HFF-Myc (cell line): ENCODE results near the gene TXNDC17.
"Not testable (repeated sequence)": the region's sequence is repeated elsewhere in the genome, so short reads cannot be mapped to it uniquely, and the experiment has no call there.

Source experiments
- DNase-seq: peaks from one replicate; pipeline ENCODE4 v3.0.0-alpha.2; 2011; ENCODE audit warnings: low read depth; ENCODE audit errors: extremely low read depth
- H3K4me3 ChIP-seq: replicated peaks from 2 replicates; pipeline ENCODE4 v1.5.1; 2011; ENCODE audit warnings: low read depth, mild to moderate bottlenecking, control low read depth, low read length
- TF ChIP-seq, protein P1 (sequence below): IDR thresholded peaks from 2 replicates; pipeline ENCODE4 v1.5.1; 2012; ENCODE audit warnings: mild to moderate bottlenecking, low read depth, low read length, control low read depth; ENCODE audit errors: missing control alignments

TXNDC17 gene

DNA sequence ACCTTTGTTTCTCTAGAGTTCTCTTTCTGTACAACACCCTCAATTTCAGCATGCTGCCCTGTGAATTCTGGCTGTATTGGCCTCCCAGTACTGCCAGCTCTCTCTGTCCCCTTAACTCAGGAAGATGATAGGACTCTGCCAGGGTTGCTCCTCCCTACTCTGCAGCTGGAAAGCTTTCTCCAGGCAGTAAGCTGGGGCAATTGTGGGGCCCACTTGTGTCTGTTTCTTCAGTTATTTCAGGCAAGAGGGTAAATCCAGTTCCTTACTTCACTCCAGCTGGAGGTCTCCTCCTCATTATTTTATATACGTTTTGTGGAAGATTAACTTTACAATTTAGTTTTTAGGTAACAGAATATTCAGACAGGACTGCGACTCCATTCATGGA lies 20.6 kb downstream of the TXNDC17 start:
- TF ChIP-seq, protein P1, sequence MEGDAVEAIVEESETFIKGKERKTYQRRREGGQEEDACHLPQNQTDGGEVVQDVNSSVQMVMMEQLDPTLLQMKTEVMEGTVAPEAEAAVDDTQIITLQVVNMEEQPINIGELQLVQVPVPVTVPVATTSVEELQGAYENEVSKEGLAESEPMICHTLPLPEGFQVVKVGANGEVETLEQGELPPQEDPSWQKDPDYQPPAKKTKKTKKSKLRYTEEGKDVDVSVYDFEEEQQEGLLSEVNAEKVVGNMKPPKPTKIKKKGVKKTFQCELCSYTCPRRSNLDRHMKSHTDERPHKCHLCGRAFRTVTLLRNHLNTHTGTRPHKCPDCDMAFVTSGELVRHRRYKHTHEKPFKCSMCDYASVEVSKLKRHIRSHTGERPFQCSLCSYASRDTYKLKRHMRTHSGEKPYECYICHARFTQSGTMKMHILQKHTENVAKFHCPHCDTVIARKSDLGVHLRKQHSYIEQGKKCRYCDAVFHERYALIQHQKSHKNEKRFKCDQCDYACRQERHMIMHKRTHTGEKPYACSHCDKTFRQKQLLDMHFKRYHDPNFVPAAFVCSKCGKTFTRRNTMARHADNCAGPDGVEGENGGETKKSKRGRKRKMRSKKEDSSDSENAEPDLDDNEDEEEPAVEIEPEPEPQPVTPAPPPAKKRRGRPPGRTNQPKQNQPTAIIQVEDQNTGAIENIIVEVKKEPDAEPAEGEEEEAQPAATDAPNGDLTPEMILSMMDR = no peak
- no peak overlapping the region for H3K4me3 ChIP-seq
- DNase-seq = no peak

DNA sequence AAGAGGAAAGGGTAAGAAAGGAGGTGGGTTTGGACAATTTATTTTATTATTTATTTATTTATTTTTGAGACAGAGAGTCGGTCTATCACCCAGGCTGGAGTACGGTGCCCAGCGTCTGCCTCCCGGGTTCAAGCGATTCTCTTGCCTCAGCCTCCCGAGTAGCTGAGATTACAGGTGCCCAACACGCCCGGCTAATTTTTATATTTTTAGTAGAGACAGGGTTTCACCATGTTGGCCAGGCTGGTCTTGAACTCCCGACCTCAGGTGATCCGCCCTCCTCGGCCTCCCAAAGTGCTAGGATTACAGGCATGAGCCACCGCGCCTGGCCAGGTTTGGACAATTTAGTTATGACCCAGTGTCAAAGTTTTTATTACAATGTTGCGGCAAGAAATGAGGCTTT lies 22.3 kb downstream of the TXNDC17 start:
- DNase-seq, H3K4me3 ChIP-seq: not testable (repeated sequence)

DNA sequence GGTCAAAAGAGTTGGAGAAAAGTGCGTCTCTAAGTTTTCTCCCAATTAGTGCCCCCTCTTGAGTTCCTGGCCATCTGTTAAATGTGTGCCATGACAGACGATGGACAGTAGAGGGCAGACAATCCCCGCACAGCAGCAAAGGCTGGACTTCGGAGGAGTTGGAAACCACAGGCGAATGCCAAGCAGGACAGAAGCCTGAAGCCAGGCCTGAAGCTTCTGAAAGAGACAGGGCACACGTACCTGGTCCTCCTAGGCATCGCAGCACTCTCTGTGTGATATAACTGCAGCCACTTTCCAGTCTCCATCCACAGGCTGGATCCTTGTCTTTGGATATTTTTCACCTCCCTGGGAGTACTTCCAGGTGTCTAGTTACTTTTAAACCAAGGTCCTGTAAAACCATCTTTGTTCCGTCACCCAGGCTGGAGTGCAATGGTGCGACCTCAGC lies 25.2 kb downstream of the TXNDC17 start:
- DNase-seq = peak; percentile 49
- no peak overlapping the region for H3K4me3 ChIP-seq
- TF ChIP-seq, protein P1 = peak; percentile 94

DNA sequence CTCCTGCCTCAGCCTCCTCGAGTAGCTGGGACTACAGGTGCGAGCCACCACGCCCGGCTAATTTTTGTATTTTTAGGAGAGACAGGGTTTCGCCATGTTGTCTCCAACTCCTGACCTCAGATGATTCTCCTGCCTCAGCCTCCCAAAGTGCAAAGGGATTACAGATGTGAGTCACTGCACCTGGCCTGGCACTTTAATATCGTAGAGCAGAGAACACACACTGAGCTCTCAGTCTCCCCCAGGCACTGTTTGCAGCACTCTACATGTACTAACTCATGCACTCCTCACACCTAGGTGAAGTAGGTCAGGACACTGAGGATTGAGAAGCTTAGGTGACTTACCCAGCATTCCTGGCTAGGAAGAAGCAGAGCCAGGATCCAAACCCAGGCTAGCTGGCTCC lies 25.7 kb downstream of the TXNDC17 start:
- no peak for DNase-seq
- H3K4me3 ChIP-seq = no peak overlapping the region
- TF ChIP-seq, protein P1 = no peak

DNA sequence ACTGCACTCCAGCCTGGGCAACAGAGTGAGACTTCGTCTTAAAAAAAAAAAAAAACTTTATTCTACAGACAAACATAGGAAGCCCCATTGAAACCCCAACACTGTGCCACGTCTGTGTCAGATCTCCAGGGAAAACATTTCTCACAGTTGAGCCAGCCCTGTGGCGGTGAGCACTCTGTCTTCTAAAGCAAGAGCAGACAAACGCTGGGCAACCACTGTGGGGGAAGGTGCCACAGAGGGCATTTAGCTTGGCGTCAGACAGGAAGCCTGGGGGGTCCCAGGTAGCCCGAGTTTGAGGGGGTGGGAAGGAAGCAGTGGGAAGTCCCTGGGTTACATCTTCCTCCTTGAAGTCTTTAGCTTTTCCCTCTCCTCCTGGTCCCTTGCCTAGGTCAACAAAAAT lies 26.7 kb downstream of the TXNDC17 start:
- DNase-seq = no peak
- no peak overlapping the region for H3K4me3 ChIP-seq
- TF ChIP-seq, protein P1 = no peak

DNA sequence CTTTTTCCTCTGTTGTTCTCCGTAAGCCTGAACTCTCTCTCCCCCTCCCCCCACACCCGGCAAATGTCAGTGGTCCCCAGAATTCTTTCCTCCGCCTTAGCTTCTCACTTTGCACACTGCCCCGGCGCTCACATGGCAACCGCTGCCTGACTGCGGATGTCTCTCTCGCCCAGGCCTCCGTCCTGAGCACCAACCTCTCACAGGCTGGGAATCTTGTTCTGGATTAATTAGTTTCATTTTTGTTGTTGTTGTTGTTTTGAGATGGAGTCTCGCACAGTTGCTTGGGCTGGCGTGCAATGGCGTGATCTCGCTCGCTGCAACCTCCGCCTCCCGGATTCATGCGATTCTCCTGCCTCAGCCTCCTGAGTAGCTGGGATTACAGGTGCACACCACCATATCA lies 27.4 kb downstream of the TXNDC17 start:
- TF ChIP-seq, protein P1 = no peak
- no peak overlapping the region for H3K4me3 ChIP-seq
- DNase-seq = no peak

DNA sequence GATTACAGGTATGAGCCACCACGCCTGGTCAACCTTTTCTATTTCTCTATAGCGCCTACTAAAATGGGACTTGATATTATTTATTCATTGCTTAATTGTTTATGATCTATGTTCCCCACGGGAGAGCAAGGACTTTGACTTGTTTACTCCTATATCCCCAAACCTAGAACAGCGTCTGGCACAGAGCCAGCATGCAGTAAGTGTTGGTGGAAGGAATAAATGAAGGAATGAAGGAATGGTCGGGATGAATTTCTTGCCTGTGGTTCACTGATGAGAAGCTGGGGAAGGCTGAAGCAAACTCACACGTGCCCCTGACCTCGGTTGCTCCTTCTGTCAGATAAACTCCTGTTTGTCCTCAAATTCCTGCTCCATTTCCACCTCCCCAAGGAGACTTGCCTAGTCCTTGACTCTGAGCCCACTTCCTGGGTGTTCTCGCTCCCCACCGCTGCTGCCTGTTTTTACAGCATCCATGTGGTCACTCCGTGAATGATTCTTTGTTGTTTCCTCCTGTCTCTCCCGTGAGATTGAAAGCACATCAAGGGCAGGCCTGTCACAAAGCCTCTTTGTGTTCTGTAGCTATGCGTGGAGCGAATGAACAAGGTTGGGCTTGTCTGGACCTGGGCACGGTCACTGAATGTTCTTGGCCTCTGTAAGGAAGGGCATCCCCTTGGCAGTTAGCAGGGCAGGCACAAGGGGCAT lies 28.0 kb downstream of the TXNDC17 start:
- no peak for DNase-seq
- TF ChIP-seq, protein P1 = no peak
- H3K4me3 ChIP-seq = no peak overlapping the region
